HG03064 (cell line): ENCODE measurements around the gene BAIAP3.

Experiments used
- ATAC-seq: cut with Tn5 transposase; IDR thresholded peaks from one replicate; pipeline ENCODE4 v1.9.1; 2021; ENCODE audit warnings: low read depth; ENCODE audit not compliant: unreplicated experiment

BAIAP3 gene

DNA sequence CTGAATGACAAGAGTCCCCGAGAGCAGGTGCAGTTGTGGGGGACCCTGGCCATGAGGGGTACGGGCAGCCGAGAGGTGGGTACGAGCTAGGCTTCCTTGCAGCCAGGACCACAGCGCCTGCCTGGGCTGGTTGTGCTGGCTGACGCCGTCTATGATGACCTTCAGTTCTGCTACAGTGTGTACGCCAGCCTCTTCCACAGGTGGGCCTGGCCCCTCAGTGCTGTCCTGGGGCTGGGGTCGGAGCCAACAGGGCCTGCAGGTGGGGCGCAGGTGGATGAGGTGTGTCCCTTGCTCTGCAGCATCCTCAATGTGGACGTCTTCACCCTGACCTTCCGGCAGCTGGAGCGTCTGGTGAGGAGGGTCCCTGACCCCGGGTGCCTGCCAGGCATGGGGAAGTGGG is 11.1 kb downstream of the BAIAP3 start:
- no peak for ATAC-seq

DNA sequence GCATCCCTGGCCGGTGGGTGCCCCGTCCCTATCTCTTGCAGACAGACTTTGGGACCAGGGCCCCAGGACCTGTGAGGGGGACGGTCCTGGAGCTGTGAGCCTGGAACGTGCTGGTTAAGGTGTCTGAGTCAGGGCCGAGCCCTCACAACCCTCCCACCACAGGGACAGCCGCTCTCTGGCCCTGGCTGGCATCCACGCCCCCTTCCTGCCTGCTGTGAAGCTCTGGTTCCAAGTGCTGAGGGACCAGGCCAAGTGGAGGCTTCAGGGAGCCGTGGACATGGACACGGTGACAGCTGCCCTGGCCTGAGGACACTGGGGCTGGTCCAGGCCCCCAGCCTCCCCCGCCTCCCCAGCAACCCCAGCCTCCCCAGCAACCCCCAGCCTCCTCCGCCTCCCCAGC is 11.6 kb downstream of the BAIAP3 start:
- no peak for ATAC-seq

DNA sequence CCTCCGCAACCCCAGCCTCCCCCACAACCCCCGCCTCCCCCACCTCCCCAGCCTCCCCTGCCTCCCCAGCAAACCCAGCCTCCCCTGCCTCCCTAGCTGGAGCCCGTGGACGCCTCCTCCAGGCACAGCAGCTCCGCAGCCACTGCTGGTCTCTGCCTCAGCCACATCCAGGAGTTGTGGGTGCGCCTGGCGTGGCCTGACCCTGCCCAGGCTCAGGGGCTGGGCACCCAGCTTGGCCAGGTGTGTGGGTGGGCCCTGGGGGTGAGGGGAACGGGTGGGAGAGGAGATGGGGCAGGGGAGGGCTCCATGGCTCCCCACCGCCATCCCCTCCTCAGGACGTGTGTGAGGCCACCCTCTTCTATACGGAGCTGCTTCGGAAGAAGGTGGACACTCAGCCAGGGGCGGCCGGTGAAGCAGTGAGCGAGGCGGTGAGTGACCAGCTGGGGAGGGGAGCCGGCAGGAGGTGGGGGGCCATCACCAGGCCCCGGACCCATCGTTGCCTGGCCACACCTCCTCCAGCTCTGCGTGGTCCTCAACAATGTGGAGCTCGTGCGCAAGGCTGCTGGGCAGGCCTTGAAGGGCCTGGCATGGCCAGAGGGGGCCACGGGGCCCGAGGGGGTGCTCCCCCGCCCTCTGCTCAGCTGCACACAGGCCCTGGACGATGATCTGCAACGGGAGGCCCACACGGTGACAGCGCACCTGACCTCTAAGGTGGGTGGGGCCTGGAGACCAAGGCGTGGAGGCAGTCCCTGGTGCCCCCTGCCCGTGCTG is 12.4 kb downstream of the BAIAP3 start:
- no peak for ATAC-seq

DNA sequence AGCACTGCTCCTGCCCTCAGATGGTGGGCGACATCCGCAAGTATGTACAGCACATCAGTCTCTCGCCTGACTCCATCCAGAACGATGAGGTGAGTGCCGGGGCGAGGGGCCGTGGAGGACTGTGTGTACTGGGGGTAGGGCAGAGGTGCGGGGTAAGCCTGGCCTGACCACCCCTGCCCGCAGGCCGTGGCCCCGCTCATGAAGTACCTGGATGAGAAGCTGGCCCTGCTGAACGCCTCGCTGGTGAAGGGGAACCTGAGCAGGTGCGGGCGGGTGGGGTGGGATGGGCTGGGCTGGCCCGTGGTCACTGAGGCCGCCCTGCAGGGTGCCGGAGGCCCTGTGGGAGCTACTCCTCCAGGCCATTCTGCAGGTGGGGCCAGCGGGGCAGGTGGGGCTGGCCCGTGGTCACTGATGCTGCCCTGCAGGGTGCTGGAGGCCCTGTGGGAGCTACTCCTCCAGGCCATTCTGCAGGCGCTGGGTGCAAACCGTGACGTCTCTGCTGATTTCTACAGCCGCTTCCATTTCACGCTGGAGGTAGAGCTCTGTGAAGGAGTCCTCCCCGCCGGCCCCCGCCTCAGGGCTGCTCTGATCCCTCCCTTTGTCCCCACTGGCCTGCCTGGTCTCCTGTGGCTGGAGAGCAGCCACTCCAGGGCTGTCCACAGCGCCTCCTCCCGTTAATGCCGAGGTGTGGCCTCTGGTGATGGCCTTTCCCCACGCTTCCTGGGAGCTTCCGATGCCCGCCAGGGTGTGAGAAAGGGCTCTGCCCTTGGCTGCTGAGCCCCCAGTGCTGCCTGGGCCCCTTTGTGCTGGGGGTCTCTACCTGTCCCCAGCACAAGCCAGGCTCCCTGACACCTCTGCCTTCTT is 13.2 kb downstream of the BAIAP3 start:
- ATAC-seq: no peak

DNA sequence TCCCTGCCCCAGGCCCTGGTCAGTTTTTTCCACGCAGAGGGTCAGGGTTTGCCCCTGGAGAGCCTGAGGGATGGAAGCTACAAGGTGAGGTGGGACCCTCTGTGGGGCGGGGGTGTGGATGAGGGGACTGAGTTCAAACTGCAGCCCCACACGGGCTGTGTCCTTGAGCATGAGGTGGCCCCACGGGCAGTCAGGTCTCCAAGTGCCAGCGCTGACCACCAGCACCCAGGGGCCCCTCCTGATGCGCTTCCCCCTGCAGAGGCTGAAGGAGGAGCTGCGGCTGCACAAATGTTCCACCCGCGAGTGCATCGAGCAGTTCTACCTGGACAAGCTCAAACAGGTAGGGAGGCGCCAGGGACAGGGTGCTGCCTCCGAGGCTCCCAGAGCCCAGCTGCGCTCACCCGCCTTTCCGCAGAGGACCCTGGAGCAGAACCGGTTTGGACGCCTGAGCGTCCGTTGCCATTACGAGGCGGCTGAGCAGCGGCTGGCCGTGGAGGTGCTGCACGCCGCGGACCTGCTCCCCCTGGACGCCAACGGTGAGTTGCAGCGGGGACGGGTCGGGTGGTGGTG is 13.9 kb downstream of the BAIAP3 start:
- no peak for ATAC-seq

DNA sequence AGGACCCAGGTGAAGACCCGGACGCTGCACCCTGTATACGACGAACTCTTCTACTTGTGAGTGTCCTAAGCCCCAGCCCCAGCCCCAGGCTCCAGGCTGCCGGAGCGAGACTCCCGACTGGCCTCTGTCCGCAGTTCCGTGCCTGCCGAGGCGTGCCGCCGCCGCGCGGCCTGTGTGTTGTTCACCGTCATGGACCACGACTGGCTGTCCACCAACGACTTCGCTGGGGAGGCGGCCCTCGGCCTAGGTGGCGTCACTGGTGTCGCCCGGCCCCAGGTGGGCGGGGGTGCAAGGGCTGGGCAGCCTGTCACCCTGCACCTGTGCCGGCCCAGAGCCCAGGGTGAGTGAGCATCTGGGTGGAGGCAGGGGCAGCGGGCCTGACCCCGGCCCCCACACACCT is 14.5 kb downstream of the BAIAP3 start:
- no peak for ATAC-seq

DNA sequence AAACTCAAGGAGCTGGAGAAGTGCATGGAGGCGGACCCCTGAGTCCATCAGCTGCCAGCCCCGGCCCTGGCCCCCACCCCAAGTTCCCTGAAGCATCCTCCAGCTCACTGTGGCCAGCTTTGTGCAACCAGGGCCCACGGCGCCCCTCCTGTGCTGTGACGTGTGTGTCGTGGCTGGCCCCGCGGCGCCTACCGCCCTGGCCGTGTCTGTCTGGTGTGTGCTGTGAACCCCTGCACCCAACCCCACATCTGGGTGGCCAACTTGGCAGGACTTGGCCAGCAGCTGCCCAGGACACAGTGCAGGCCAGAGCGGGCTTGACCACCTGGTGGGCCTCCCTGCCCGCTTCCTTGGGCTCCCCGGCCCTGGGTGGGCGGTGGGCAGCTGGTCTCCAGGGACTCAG is 15.0 kb downstream of the BAIAP3 start:
- ATAC-seq: no peak

DNA sequence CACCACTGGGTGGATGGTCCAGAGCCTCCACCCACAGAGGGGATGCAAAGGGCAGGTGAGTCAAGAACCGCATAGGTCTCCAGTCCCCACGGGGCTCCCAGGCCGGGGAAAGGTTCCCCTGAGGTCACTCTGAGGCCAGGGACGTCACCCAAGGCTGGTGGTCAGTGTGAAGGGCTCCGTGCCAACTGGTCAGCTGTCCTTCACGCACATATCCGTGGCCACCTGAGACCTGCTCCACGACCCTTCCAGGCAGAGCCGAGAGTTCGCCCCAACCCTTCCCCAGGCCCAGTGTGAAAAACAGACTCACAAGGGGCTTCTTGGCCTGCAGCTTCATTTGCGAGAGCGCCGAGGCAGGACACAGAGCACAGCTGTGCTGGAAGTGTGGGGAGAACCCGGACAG is 15.5 kb downstream of the BAIAP3 start:
- no peak for ATAC-seq

DNA sequence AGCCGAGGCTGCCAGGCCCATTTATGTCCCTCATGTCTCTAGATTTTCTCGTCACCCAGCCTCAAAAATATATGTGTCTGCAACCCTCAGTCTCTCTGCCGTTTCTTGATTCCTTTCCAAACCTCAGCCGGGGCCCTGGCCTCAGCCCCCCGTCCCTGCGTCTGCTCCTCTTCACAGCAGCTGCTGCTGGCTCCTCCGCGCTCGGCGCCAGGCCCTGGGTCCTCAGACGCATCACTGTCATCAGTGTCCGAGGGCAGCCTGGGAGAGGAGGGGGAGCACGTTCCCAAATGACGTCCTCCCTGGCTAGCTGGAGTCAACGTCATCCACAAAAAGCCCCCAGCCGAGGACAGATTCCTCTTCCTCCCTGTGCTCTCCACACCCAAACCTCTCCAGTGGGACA is 15.9 kb downstream of the BAIAP3 start:
- no peak for ATAC-seq

DNA sequence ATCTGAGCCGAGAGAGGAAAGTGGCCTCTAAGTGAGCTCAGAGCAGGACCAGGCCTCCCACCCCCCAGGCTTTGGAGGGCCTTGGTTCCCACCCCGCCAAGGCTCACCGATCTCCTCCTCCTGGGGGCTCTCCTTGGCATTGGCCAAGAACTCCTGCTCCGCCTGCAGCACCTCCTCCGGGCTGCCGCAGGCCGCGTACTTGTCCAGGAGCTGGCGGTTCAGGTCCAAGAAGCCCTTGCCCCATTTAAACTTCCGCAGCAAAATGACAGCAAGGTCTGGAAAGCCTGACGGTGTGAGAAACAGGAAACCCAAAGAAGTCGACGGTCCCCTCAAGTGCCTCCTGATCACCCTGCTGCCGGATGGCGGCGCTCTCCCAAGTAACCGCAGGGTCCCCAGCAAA is 16.5 kb downstream of the BAIAP3 start:
- ATAC-seq: no peak

DNA sequence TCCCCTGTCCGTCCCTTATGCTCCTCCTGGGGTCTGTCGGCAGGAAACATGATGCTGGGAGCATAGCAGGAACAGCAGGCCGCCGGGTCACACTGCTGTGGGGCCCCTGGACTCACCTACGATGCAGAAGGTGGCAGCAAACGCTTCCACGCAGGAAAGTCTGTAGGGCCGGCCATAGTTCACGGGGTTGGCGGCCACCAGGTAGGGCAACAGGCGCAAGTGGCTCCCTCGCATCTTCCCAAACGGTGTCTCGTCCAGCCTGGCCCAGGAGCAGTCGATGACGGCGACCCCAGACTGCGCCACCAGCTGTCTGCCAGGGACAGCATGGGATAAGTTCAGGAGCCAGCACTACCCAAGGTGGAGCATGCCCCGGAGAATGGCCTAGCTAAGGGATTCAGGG is 17.2 kb downstream of the BAIAP3 start:
- ATAC-seq: no peak

DNA sequence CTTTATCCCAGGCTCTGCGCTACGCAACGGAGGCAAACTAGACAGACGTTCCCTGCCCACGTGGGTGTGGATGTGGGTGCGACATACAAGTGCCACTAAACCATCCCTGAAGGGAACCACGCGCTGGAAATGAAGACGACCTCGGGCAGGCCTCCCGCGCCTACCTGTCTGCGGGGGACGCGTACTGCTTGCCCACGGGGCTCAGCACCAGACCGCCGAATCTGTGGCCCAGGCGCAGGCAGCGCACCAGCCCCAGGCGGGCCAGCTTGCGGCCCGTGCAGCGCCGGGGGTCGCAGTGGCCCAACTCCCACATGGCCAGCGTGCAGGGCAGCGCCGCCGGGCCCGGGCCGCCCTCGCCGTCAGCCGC is 17.8 kb downstream of the BAIAP3 start:
- ATAC-seq: peak; percentile 10

DNA sequence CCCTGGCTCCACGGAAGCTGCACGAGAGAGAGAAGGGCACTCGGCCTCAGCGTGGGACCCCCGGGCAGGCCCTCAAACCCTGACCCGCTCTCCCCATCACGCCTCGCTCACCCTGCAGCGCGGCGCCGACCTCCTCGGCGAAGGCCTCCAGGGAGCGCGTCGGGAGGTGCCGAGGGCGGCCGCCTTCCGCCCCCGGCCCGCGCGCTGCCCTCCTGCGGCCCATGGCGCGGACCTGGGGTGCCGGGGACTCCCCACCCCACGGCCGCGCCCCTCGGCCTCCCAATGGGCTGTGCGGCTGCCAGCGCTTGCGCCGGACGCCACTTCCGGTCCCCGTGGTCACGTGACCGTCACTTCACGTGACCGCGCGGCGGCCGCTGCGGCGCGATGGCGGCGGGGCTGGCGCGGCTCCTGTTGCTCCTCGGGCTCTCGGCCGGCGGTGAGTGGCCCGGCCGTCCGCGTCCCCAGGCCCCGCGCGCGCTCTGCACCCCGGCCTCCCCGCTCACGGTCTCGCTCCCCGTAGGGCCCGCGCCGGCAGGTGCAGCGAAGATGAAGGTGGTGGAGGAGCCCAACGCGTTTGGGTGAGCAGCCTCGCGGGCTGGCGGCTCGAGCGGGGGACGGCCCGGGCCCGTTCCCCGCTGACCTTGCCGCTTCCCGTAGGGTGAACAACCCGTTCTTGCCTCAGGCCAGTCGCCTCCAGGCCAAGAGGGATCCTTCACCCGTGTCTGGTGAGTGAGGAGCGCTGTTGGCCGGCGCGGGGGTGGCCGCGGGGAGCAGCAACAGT is 18.3 kb downstream of the BAIAP3 start, which contains the start of the genes GNPTG and TSR3:
TSS of gene GNPTG (plus strand) at position 350 of the 781 bp plus-strand sequence. CDS start at position 385, 35 bp downstream.
TSS of gene TSR3 (minus strand) at position 297 of the 781 bp plus-strand sequence. CDS start at position 223, 74 bp downstream.
- ATAC-seq: peak; percentile 65

DNA sequence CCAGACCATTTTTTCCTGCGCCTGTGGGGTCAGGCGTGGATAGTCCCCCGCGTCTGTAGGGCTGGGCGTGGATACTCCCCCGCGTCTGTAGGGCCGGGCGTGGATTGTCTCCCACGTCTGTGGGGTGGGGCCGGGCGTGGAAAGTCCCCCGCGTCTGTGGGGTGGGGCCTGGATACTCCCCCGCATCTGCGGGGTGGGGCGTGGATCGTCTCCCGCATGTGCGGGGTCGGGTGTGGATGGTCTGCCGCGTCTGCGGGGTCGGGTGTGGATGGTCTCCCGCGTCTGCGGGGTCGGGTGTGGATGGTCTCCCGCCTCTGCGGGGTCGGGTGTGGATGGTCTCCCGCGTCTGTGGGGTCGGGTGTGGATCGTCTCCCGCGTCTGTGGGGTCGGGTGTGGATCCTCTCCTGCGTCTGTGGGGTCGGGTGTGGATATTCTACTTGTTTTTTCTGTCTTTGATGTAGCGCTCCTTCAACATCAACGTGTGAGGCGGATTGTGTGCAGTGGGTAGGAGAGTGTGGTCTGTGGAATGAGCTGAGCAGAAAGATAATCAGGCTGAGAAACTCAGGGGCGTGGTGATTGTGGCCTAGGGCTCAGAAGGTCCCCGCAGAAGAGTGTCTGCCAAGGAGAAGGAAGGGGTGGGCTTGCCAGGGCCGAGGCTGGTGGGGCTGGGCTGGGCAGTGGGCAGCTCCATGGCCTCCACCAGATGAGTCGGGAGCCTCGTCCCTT is 21.5 kb downstream of the BAIAP3 start:
- ATAC-seq: no peak

DNA sequence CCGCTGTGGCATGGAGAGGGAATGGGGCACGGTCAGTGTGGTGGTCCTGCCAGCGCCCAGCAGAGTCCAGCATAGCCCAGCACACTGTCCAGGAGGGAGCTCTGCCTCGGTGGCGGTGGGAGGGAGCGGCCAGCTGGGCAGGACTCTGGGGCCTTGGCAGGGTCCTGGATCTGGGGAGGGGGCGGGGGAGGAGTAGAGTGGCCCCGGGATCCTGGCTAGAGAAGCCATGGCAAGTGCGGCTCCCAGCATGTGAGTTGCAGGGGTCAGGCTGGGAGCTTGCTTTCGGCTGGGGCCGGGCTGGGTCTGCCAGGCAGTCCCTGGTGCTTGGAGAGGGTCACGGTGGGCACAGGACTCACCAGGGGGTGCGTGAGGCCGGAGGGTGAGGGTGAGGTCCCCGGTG is 22.1 kb downstream of the BAIAP3 start:
- no peak for ATAC-seq

DNA sequence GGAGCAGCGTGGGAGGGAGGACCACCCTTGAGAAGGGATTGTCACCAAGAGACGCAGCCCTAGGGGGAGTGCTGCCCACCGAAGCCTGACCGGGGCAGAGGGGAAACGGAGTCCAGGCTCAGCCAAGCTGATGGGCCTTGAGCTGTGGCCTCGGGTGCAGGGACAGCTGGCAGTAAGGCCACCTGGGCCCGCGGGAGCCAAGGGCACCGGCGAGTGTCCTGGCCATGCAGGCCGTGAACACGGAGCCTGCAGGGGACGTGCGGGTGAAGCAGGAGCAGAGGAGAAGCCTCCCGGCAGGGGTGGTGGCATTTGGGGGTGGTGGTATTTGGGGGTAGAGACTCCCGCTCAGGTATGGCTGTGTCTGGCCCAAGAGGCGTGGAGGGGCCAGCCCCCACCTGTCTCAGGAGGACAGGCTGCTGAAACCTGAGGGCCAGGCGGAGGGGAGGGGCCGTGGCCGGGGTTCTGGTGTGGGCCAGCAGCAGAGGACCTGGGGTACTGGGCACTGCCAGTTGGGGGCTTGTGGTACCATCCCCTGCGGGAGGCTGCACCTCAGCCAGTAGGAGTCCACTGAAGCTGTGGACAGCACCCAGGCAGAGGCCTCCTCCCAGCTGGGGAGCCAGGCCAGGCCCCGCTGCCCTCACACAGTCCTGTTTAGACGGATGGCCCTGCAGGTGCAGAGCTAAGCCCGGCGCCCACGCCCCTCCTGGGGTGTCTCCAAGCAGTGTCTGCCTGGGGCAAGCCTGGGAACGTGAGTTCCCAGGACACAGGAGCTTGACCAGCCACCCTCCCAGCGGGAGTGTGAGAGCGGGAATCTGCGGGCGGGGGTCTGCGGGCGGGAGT is 22.8 kb downstream of the BAIAP3 start:
- no peak for ATAC-seq

DNA sequence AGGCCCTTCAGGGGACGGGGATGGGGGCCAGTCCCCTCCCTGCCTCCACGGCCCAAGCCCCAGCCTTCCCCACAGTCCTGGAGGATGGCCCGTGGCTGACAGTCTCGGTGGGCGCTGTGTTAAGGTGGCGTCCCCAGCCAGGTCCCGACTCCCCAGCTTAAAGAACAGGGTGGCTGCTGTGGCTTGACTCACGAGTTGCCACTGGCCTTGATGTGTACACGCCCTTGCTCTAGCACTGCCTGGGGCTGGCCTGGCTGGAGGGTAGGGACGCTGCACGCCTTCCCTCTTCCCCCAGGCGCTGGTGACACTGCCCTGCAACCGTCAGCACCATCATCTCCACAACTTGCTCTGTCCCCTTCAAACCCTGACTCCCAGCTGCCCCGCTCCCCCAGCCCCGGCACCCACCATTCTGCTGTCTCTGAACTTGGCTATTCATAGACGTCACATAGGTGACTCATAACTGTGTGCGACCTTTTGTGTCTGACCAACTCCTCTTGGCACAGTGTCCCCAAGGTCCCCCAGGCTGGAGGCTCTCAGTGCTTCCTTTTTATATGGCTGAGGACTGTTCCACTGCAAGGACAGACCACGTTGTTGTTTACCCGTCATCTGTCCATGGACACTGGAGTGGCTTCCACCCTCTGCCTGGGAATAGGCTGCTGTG is 24.6 kb downstream of the BAIAP3 start:
- ATAC-seq: no peak

DNA sequence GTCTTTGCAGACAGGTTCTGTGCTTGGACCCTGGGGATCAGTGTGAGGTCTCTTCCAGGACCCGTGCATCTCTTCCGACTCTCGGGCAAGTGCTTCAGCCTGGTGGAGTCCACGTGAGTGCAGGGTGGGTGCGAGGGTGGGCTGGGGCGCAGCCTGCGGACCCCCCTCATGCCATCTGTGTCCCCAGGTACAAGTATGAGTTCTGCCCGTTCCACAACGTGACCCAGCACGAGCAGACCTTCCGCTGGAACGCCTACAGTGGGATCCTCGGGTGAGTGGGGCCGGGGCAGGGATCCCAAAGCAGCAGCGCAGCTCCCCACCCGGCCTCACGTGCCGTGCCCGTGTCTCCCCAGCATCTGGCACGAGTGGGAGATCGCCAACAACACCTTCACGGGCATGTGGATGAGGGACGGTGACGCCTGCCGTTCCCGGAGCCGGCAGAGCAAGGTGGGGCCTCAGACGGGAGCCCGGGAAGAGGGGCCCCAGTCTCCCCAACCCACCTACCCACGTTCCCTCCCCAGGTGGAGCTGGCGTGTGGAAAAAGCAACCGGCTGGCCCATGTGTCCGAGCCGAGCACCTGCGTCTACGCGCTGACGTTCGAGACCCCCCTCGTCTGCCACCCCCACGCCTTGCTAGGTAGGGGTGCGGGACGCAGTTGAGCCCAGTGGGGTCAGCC is 28.4 kb downstream of the BAIAP3 start:
- no peak for ATAC-seq
